Measurements from ENCODE around the gene ANKRD63.

ANKRD63 gene

DNA sequence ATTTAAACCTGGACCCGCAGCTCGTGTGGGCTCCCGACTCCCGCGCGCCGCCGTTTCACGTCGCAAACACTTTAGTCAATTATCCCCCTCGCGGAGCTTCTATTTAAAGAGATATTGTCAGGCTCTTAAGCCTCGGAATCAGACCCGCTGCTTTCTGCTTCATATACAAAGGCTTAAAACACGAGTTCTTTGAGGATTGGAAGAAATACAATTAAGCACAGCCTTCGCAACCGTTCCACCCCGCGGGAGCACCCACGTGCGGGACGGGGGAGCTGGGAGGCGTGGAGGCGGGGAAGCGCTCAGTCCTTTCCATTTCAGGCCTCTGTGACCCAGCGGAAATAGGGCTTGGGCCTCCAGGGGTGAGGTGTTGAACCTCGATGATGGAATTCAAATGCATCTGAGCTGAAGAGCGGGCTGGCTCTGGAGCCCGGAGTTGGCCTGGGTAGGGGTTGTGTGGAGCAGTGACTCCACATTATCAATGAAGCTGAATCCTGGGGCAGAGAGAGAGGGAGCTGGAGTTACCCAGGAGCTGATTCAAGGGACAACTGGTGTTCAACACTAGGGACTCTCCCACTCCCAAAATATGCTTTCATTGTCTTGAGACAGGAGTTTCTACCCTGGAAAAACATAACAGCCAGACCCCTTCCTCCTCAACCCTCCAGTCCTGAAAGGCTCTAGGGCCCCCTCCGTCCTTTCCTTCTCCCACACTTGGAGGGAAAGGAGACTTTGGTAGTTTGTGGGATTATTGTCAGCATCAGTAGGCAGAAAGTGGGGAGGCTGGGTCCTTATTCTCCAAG is 2.4 kb downstream of the ANKRD63 start:
- DNase-seq (ENCODE audit: low read depth in 2 of 3, low spot score in 2 of 3): no peak

DNA sequence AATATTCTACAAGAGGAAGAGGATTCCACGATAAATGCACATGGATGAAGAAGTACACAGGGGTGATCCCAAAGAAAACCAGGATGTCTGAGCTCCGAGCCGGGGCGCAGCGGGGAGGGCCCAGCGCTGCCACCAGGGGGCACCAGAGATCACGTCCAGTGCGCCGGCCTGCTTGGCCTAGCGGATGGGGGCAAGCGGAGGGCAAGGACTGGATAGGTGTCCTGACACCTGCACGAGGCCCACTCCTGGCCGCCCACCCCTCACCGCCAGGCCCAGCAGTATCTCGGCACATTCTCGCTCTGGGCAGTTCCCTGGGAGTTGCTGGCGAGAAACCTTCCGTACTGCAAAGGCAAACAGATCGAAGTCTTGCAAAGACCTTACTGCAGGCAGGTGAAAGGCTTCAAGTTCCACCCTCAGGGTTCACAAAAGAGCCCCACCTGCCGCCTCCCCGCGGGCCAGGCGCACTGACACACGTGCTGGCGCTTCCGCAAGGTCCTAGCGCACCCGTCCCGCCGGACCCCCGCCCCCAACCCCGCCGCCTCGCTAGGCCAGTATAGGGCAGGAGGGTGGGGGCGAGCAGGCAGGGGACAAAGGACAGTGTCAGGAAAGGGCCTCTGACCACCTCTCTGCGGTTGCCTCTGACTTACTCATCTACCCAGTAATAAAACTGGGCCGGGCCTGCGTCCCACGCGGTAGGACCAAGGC is 3.3 kb downstream of the ANKRD63 start:
- DNase-seq (ENCODE audit: low read depth in 2 of 3, low spot score in 2 of 3): peak; percentile 43 to 72 (median 69)

DNA sequence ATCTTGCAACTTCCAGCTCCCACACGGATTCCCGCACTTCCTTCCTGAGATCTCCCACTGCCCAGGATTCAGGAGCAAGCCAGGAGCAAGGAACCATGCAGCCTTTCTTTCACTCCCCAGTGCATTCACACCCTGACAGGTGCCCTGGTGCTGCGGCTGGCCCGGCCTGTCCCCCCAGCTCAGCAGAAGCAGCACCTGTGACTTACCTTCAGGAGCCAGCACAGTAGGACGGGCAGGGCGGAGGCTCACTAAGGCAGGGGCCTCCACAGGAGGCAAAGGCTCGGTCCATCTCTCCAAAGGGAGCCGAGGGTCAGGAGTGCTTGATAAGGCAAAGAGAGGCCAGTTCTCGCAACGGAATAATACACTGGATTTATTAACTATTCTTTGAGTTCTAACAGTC is 4.8 kb downstream of the ANKRD63 start:
- no peak for DNase-seq (ENCODE audit: low read depth in 2 of 3, low spot score in 2 of 3)

DNA sequence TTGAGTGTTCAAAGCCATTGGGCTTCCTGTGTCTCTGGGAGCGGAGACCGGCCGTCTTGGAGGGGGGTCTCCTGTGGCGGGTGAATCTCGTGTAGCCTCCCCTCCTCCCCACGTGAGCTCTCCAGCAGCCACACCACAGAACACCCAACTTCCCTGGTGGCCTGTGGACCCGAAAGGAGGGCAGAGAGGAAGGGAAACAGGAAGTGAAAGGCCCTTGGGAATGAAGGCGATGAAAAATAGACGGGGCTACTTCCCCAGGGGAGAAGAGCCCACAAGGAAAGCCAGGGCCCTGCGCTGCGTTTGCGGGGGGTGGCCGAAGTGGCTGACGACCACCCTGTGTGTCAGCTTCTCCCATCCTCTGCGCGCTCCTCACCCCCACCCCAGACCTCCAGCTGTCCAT is 5.4 kb downstream of the ANKRD63 start:
- DNase-seq (ENCODE audit: low read depth in 2 of 3, low spot score in 2 of 3): no peak

DNA sequence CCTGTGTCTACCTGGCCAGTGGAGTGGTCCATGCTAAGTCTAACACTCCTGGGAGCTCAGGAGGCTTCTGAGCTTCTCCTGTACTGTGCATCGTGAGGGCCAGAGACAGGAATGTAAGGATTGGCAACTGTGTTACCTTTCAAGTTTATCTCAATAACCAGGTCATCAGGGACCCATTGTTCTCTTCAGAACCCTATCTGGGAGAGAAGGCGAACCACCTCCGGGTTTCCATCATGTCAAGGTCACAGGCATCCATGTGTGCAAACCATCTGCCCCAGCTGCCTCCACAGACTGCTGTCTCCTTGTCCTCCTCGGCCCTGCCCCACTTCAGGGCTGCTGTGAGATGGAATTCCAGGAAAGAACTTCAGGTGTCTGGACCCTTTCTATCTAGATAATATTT is 5.9 kb downstream of the ANKRD63 start:
- no peak for DNase-seq (ENCODE audit: low read depth in 2 of 3, low spot score in 2 of 3)

DNA sequence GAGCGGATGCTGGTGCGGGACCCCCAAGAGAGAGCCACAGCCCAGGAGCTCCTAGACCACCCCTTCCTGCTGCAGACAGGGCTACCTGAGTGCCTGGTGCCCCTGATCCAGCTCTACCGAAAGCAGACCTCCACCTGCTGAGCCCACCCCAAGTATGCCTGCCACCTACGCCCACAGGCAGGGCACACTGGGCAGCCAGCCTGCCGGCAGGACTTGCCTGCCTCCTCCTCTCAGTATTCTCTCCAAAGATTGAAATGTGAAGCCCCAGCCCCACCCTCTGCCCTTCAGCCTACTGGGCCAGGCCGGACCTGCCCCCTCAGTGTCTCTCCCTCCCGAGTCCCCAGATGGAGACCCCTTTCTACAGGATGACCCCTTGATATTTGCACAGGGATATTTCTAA is 6.9 kb downstream of the ANKRD63 start:
- no peak for DNase-seq (ENCODE audit: low read depth in 2 of 3, low spot score in 2 of 3)

DNA sequence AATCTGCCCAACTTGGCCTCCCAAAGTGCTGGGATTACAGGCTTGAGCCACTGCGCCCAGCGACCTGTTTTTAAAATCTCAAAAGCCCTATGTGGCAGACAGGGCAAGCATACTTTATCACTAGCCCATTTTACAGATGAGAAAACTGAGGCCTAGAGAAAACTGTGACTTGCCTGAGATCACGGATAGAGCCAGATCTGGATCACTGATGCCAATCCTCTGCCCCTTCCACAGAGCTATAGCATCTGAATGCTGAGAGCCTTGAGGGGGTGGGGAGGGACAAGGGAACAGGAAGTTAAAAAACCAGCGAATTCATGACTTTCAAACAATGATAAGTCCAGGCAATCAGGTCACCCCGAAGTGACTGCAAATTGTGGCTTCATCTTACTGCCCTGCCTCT is 7.3 kb downstream of the ANKRD63 start:
- DNase-seq (ENCODE audit: low read depth in 2 of 3, low spot score in 2 of 3): no peak

DNA sequence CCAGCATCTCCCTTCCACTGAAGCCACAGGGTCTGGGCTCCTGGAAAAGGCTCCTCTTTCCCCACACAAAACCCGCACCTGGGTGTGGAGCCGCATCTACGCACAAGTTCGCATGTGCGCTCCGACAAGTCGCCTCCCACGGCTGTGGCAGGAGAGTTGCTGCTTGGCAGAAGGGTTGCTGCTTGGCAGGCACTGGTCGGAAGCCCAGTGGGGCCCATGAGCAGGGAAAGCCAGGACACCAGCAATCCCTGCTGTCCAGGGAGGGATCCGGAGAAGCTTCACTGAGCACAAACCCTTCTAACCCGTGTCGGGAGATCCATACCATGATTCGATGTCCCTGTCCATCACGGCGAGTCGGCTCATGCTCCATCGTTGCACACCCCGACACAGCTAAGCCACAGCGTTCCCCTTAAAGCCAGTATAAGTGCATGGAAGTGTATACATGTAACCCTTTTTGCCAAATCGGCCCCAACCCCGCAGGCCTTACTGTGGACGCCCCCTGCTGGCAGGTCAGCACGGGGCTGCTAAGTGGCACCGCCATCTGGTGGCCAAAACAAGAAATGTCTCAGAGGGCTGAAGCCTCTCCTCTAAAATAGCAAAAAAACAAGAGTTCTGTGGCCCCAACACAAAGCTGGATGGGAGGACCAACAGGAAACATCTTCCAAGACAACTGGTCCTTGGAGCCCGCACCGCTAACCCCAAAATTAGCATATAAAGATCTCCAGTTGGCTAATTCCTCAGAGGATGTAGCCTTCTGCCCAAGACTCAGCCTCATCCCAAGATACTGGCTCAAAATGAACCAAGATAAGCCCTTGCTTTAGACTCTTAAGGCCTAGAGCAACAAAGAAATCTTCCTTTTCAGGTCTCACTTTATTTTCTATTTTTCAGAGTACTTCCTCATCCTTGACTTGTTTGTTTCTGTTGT is 8.3 kb downstream of the ANKRD63 start:
- peak; percentile 68 to 90 (median 89) for DNase-seq (ENCODE audit: low read depth in 2 of 3, low spot score in 2 of 3)

DNA sequence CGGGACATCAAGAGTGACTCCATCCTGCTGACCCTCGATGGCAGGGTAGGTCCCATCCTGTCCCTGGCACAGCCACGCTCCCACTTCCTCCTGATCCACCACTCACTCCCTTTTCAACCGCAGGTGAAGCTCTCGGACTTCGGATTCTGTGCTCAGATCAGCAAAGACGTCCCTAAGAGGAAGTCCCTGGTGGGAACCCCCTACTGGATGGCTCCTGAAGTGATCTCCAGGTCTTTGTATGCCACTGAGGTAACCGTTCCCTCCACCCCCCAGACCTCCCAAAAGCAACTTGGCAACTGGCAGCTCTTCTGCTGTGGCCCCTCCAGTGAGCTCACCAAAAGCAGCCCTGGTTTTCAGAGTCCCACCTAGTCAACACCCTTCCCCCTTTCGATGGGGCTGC is 9.4 kb downstream of the ANKRD63 start:
- no peak for DNase-seq (ENCODE audit: low read depth in 2 of 3, low spot score in 2 of 3)

DNA sequence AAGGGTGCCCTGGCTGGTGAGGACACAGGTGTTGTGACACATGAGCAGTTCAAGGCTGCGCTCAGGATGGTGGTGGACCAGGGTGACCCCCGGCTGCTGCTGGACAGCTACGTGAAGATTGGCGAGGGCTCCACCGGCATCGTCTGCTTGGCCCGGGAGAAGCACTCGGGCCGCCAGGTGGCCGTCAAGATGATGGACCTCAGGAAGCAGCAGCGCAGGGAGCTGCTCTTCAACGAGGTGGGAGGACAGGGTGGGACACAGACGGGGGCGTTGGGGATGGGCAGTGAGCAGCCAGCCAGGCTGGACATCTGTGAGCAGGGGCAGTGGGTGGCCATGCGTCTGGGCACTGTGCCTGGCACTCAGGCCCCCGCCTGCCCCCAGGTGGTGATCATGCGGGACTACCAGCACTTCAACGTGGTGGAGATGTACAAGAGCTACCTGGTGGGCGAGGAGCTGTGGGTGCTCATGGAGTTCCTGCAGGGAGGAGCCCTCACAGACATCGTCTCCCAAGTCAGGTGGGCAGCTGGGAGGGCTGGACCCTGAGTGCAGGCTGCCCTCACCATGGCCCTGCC is 10.3 kb downstream of the ANKRD63 start:
- DNase-seq (ENCODE audit: low read depth in 2 of 3, low spot score in 2 of 3): no peak

DNA sequence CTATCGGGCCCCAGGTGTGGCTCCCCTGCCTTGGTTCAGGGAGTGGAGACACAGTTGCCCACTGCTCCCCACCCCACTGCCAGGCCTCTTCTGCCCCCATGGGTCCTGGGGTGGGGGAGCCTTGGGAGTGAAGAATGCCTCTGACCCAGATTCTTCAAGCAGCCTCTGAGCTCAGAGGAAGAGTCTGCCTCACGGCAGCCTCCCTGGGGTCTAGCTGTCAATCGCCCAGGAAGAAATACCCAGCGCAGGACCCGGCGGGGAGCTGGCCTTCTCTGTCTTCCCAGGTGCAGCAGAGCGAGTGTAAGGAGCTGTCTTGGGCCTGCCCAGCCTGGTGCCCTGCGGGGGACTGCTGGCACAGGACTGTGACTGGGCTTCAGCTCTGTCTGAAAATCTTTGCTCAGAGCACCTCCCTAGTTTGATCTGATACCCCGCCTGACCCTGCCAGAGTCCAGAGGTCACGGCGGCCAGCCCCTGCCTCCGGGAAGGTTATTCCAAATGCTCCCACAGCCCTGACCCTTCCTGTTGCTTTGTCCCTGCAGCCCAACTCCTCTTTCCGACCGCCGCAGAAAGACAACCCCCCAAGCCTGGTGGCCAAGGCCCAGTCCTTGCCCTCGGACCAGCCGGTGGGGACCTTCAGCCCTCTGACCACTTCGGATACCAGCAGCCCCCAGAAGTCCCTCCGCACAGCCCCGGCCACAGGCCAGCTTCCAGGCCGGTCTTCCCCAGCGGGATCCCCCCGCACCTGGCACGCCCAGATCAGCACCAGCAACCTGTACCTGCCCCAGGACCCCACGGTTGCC is 11.0 kb downstream of the ANKRD63 start:
- no peak for DNase-seq (ENCODE audit: low read depth in 2 of 3, low spot score in 2 of 3)

DNA sequence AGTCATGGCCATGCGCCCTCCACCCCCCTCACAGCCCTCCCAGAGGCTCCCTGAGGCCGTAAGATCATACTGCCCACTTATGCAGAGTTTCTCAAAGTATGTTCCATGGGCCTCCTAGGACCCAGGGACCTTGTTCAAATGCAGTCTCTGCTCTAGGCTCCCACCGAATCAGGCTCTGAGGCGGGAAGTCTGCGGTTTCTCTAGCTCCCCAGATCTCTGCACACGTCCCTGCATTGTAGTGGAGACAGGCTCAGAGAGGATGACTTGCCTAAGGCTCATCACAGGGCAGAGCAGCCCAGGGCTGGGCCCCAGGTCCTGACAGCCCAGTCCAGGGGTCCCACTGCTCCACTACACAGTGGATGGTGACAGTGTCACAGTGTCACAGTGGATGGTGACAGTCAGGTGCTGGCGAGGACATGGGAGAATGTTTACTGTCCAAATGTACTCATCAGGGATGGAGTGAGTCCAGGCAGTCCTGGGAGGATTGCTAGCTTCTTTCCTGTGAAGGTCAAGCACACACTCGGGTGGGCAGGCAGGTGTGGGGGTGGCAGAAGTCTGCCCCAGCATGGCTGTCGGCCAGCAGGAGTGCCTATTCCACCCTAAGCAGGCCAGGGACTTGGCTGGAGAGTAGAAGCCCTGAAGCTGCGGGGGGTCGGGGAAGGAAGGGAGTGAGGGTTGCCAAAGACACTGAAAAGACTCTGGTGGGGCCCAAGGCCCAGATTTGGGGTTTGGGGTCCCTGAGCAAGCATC is 12.4 kb downstream of the ANKRD63 start:
- DNase-seq (ENCODE audit: low read depth in 2 of 3, low spot score in 2 of 3): no peak

DNA sequence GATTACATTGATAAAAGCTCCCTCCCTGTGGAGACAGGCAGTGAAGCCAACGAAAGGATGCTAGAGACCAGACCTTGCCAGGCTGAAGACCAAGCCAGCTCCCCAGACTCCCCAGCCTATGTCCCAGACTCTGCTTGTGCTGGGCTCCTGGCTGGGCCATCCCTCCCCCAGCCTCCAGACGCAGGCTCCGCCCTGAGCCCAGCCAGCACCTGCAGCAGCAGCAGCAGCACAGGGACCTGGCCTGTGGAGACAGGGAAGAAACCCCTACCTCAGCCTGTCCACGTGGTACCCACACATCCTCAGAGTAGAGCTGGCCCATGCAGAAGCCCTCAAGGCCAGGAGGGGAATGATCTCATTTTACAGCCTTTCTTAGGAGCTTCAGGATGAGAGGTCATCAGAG is 13.3 kb downstream of the ANKRD63 start:
- no peak for DNase-seq (ENCODE audit: low read depth in 2 of 3, low spot score in 2 of 3)

DNA sequence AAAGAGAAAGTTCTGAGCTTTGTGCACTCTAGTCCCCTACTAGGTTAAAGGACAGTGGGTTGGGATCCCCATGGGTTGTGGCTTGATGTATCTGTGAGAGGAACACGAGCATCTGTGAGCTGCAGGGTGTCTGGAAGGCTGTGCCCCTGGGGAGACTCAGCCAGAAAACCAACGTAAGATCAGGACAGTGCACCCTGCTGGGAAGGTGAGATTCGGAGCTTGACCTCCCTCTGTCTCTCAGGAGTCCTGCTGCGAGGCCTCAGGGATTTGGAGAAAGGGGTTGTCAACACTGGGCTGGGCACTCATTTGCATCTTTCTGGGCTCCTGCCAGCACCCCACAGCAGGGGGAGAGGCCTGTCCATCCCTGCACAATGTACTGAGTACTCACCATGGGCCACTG is 15.2 kb downstream of the ANKRD63 start:
- DNase-seq (ENCODE audit: low read depth in 2 of 3, low spot score in 2 of 3): no peak

DNA sequence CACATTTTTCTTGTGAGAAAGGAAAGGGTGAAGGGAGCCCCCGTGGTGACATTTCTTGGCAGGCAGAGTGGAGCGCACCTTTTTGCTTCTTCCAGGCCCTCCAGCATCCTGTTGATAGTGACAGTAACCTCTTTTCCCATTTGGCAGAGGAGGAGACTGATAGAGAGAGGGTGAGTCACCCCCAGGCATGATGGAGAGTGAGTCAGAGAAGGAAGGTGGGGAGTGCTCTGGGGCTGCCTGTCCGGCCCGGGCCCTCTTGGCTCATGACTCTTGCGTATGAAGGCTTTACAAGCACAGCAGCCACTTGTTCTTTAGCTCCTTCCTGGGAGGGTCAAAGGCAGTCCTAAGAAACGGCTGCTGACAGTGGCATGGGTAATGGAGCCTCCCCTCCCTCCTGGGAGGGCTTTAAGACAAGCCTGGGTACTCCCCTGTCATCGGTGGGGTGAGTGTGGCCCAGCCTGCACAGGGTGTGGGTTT is 16.0 kb downstream of the ANKRD63 start:
- no peak for DNase-seq (ENCODE audit: low read depth in 2 of 3, low spot score in 2 of 3)

DNA sequence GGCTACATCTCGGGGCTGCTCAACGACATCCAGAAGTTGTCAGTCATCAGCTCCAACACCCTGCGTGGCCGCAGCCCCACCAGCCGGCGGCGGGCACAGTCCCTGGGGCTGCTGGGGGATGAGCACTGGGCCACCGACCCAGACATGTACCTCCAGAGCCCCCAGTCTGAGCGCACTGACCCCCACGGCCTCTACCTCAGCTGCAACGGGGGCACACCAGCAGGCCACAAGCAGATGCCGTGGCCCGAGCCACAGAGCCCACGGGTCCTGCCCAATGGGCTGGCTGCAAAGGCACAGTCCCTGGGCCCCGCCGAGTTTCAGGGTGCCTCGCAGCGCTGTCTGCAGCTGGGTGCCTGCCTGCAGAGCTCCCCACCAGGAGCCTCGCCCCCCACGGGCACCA is 17.0 kb downstream of the ANKRD63 start:
- no peak for DNase-seq (ENCODE audit: low read depth in 2 of 3, low spot score in 2 of 3)

DNA sequence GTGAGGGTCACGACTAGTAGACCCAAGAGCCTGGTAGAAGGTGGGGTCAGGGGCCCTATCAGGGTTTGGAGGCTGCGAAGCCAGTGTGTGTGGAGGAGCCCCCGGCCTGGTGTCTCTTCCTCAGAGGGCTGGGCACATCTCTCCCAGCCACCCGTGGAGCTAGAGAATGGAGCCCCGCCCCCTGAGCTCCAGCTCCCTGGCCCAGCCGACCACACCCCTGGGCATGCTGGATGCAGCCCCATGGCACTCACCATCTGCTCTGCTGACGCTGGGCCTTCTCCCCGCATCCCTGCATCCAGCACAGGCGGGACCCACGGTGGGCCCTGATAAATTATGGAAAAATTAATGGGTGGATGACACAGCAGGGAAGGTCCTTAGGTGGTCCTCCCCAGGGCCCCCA is 17.5 kb downstream of the ANKRD63 start:
- DNase-seq (ENCODE audit: low read depth in 2 of 3, low spot score in 2 of 3): no peak

DNA sequence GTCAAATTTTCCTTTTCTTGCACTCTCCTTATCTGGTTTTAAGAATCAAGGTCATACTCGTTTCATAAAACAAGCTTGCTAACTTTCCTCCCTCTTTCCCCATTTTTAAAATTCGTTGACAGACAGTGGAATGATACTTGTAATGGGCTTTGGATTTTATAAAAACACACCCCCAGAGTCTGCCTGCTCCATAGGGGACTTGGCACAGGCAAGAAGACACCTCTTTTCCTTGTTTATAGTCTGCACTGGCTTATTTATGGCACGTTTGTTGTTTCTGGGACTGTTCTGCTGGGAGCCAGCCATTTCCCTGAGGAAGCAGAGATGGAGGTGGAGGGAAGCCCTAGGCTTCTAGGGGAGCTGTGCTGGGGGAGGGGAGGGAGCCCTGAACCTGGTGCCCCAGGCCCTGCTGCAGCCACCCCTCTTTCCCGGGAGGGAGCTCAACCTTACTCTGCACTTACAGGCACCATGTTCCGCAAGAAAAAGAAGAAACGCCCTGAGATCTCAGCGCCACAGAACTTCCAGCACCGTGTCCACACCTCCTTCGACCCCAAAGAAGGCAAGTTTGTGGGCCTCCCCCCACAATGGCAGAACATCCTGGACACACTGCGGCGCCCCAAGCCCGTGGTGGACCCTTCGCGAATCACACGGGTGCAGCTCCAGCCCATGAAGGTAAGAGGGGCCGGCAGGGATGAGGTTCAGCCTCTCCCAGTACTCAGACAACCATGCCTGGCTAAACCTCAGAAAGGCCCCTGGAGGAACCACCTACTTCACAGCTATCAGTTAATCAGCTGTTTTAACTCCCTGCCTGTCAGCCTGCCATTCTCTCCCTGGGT is 18.3 kb downstream of the ANKRD63 start:
- no peak for DNase-seq (ENCODE audit: low read depth in 2 of 3, low spot score in 2 of 3)
